ENCODE data around the gene IL17RD.
A peak's percentile ranks its signal among the peaks of the same experiment; 100 is the strongest.

The IL17RD gene

DNA sequence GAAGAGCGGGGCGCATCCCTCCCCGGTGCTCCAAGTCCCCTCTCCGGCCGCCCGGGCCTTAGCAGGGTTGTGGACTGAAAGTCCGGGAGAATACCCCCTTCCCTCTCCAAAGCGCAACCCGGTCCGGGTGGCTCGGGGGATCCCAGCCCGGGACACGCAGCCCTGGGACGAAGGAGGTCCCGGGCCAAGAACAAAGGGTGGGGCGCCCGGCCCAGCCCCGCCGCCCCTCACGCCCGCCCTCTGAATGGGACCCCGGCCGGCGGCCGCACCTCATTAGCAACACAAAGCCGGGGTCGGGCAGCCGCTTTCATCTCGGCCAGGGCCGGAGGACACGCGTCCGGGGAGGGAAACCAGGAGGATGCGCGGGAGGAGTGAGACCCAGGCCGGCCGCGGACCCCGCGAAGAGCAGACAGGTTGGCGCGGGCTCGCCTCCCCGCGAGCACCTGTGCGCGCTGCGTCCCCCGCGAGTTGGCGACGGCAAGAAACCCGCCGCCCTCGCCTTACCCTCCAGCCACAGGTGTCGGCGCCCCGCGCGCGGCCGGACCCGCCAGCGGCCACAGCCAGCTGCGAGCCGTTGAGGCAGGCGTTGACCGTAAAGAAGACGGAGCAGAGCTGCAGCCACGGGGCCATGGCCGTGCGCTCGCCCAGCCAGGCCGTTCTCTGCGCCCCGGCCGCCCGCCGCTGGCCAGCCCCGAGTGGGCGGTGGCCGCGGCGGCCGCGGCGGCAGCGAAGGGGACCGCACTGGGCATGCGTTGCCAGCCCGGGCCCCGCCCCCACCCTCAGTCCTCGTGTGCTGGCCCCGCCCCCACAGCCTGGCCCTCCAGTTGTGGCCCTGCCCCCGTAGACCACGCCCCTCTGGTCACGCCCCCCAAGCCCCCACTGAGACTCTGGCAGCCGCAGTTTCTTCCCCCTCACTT is at the start of gene IL17RD:
Gene IL17RD, minus strand, starts transcription at position 697 of the 917 bp plus-strand sequence. Its CDS starts 67 bp downstream, at position 630.
- TF ChIP-seq, protein P1, sequence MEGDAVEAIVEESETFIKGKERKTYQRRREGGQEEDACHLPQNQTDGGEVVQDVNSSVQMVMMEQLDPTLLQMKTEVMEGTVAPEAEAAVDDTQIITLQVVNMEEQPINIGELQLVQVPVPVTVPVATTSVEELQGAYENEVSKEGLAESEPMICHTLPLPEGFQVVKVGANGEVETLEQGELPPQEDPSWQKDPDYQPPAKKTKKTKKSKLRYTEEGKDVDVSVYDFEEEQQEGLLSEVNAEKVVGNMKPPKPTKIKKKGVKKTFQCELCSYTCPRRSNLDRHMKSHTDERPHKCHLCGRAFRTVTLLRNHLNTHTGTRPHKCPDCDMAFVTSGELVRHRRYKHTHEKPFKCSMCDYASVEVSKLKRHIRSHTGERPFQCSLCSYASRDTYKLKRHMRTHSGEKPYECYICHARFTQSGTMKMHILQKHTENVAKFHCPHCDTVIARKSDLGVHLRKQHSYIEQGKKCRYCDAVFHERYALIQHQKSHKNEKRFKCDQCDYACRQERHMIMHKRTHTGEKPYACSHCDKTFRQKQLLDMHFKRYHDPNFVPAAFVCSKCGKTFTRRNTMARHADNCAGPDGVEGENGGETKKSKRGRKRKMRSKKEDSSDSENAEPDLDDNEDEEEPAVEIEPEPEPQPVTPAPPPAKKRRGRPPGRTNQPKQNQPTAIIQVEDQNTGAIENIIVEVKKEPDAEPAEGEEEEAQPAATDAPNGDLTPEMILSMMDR (IDR thresholded peaks at IDR 0.05; ENCODE audit: control insufficient read depth, insufficient read depth, low read depth, low read length, missing control alignments) = no peak
- no peak for DNase-seq (ENCODE audit: low read depth)
- peak within 1 kb of the TSS; percentile 45 for H3K4me3 ChIP-seq (ENCODE audit: control insufficient read depth, low read depth, low read length)

DNA sequence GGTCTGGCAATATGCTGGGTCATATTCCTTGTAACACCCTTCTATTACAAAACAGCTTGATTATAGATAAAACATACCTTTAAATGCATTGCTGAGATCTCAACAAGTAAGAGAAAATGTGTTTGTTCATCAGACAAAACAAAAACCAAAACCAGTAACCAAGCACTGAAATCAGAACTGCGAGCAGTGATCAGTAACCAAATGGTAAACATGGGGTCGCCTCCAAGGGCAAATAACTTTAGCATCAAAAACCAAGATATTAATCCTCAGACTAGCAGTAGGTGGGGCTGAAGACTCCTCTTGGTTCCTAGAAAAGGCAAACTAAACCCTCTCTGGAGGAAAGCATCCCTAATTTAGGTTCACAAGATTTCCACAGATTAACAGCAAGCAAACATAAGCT is 41.3 kb upstream of the IL17RD start:
- TF ChIP-seq, protein P1 (IDR thresholded peaks at IDR 0.05; ENCODE audit: control insufficient read depth, insufficient read depth, low read depth, low read length, missing control alignments) = no peak

DNA sequence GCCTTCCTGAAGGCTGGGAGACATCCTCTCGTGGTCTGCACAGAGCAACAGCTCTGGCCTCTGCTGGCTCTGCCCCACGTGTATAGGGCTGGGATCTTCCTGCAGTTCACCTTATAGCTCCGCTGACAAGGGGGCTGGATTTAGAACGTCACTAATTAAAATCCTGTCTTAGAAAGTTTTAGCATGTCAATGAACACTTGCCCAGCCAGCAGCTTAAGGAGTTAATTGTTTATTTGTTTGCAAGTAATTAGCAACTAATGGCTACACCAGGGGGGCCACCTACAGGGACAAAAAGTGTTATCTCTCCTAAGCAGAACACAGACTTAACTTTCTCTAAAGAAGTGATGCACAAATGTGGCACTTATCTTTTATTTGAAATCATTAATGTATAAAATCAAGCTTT is 34.7 kb upstream of the IL17RD start, which contains the start of gene HESX1:
Gene HESX1, minus strand, starts transcription at position 84 of the 403 bp plus-strand sequence. Its CDS starts 60 bp downstream, at position 24.
- no peak for DNase-seq (ENCODE audit: low read depth)
- TF ChIP-seq, protein P1 (IDR thresholded peaks at IDR 0.05; ENCODE audit: control insufficient read depth, insufficient read depth, low read depth, low read length, missing control alignments) = no peak
- H3K4me3 ChIP-seq (ENCODE audit: control insufficient read depth, low read depth, low read length) = no peak within 1 kb of the TSS

More for the DNA sequence above, 41.3 kb upstream of the IL17RD start:
- DNase-seq (ENCODE audit: low read depth) = no peak
- H3K4me3 ChIP-seq (ENCODE audit: control insufficient read depth, low read depth, low read length) = no peak overlapping the region

DNA sequence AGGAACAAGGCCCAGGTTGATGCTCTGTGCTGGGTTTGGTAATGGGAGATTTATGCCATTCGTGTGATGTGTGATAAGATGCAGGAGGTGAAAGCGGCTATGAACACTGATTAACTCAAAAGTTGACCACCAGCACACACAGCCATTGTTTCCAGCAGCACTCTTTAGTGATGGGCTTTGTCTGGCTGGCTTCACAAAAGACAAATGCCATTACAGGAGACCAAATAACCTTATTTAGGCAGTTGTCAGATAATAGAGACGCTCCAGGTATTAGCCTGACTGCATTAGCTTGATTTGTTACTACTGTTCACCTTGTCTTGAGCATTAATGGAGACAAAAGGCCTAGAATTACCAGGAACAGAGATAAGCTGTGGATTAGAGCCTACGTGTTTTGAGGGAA is 29.5 kb upstream of the IL17RD start:
- no peak overlapping the region for H3K4me3 ChIP-seq (ENCODE audit: control insufficient read depth, low read depth, low read length)
- DNase-seq (ENCODE audit: low read depth) = no peak
- TF ChIP-seq, protein P1 (IDR thresholded peaks at IDR 0.05; ENCODE audit: control insufficient read depth, insufficient read depth, low read depth, low read length, missing control alignments) = no peak

DNA sequence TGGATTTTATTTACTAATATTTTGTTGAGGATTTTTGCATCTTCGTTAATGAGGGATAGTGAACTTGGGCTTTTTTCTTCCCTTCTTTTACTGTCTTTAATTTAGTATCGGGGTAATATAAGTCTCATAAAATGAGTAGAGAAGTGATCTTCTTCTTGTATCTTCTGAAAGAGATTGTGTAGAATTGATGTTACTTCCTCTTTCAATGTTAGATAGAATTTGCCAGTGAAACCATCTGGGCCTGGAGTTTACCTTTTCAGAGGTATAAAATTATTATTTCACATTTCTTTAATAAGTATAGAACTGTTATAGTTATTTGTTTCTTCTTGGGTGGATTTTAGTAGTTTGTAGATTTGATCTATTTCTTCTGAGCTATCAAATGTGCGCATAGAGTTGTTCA is 26.9 kb upstream of the IL17RD start:
- H3K4me3 ChIP-seq (ENCODE audit: control insufficient read depth, low read depth, low read length) = no peak overlapping the region
- TF ChIP-seq, protein P1 (IDR thresholded peaks at IDR 0.05; ENCODE audit: control insufficient read depth, insufficient read depth, low read depth, low read length, missing control alignments) = no peak
- no peak for DNase-seq (ENCODE audit: low read depth)

DNA sequence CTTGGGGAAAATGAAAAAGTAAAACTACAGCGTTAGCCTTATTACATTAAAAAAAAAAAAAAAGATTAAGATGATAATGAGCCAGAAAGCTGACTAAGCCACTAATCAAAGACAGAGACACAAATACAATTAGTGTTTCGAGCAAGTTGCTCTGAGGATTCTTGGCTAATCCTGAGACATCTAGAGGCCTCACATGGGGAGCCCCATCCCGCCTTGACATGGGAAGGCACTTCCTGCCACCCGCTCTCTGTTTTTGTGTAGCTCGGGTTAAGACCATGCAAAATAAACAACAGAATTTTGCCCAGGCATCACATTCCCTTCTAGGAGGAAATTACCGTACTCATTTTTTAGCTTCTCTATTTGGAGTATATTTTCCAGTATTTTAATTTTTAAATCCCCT is 19.4 kb upstream of the IL17RD start:
- H3K4me3 ChIP-seq (ENCODE audit: control insufficient read depth, low read depth, low read length) = no peak overlapping the region
- no peak for DNase-seq (ENCODE audit: low read depth)
- TF ChIP-seq, protein P1 (IDR thresholded peaks at IDR 0.05; ENCODE audit: control insufficient read depth, insufficient read depth, low read depth, low read length, missing control alignments) = no peak
